Stimulated activated CD4-positive, alpha-beta T cell treated with anti-CD3 and anti-CD28 coated beads, TNF-alpha, amount 100 ng/mL, for 1 hour (primary cell): Measurements from ENCODE around the gene PRR15.

Source experiments
- DNase-seq, 3 donors: peaks; one replicate each; pipeline ENCODE4 v3.0.0-alpha.2; 2020; ENCODE audit warnings: low read depth in 3 of 3, low spot score in 1 of 3

Gene PRR15

DNA sequence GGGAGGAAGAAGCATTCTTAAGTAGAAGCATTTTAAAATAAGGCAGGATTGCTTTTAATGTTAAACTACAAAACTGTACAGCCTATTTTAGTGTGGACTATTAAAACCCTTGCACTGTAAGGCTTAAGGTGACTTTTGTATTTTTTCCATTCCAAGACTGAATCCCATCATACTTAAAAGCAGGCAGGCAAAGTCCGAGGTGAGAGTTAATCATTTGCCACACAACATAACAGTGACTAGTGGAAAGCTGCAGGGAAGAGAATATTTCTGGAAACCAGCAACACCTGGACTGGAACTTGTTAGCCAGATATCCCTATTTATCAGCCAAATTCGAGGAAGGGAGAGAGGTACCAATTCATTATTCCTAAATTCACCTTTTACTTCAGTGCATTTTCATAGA, 3.5 kb downstream of the PRR15 start:
- no peak for DNase-seq

DNA sequence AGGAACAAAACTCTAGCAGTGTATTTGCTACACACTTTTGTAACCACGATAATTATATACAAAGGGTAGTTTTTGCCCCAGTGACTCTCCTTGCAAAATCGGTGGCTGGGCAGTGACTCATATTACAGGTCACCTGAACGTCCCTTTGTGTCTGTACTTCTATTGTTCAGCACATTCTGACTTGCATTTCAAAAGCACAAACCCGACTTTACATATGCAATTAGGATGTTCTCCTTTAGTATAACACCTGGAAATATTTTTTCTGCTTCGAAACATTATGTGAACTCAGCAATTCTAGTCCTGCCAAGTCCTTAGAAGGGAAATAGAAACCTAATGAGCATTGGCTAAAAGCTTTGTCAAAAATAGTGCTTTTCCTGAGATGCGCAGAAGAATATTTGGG, 6.0 kb downstream of the PRR15 start:
- DNase-seq: no peak

DNA sequence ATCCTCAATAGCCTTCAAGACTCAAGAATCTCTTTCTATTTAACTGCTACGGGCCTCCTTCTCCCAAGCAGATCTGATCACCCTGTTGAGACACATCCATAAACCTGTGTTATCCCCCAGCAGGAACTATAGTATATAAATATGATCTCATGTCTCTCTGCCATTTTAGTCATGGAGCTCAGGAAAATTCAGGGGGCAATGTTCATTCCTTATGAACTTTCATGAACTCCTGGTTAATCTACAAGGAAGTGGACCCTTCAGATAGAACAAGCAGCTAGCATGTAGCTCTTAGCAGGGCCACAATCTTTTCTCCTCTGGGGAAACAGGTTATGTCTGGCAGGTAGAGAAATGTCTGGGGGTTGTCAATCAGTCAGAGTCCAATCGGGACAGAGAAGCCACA, 8.9 kb downstream of the PRR15 start:
- no peak for DNase-seq

DNA sequence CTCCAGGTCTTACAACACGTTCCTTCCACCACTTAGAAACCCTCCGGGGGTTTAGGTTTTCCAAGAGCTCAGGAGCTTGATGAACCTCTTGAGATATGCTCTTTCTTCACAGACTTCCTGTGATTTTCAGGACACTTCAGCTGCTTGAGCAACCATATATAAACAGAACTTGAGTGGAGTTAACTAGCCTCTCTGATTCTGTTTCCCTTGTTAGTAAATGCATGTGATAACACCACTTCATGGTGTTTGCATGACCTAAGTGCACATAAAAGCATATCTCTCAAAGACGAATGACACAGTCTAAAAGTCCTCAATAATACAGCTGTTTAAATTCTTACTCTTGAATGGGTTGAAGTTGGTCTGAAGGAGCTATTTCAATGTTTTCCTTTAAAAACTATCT, 9.9 kb downstream of the PRR15 start:
- no peak for DNase-seq

DNA sequence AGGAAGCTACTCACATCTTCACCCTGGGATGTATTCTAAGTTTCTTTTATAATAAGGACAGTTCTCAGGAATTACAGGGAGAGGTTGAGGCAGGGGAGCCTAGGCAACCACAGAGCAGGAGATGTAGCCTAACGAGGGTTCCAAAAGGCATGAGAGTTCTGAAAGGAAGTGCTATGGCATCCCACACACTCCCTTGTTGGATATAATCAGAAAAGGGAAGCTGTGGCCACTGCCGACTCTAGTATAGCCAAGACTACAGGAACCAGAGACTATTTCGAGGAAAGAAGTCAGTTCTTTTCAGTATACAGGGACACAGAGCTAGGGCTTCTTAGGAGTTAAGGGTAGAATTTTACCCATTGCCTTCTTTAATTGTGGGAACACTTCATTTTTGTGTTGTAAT, 11.0 kb downstream of the PRR15 start:
- DNase-seq: no peak

DNA sequence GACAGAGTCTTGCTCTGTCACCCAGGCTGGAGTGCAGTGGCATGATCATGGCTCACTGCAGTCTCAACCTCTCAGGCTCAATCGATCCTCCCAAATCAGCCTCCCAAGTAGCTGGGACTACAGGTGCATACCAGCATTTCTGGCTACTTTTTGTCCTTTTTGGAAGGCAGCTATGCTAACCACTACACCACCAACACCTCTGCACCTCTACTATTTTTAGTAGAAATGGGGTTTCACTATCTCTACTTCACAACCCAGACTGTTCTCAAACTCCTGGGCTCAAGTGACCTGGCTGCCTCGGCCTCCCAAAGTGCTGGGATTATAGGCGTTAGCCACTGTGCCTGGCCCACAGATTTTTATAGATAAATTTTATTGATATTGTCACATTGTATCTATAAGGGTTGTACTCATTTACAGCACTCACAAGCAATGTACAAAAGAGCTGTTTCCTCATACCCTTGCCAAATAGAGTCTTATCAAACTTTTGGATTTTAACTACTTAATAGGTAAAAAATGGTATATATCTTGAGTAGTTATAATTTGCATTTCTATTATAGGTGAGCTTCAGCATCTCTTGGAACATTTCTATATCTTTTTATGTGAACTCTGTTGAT, 23.7 kb downstream of the PRR15 start:
- DNase-seq: no peak

DNA sequence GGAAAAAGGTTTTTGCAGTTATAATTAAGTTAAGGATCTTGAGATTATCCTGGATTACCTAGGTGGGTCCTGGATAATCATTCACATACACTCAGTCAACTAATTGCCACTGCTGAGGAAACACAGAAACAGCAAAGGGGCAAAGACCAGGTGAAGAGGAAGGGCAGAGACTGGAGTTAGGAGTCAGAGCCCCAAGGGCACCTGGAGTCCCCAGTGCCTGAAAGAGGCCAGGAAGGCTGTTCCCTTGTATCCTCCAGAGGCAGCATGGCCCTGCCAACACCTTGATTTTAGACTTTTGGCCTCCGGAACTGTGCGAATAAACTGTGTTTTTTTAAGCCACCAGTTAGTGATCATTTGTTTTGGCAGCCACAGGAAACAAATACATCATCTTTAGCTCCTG, 24.6 kb downstream of the PRR15 start:
- DNase-seq: no peak

DNA sequence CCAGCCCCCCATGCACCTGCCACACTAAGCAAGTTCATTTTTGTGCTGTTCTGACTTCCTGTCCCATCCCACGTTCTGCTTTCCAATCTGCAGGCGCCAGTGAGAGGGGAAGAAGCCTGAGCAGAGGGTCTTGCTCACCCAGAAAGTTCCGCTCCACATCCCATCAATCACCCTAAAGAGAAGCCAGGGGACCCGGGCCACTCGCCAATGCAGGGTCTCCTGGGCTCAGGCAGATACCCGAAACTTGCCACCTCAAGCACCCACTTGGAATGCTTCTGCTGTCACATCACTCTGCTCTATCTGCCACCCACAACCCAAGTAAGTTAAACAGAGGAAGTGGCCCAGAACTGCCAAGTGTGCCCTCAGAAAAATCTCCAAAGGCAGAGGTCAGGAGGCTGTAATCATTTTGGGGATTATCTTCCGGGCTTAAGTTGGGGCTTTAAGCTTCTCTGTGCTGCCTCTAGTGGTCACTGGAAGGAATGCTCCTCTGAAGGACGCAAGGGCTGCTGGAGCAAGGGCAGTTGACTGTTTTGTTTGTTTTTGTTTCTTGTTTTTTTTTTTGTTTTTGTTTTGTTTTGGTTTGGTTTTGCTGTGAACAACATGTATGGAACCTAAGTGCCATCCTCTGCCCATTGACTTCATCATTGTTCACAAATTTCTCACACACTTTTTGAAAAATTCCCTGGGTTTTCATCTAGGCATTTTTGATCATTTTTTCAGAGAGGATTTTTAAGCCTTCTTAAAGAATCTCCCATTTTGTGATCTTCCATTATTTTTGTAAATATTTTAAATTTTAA, 25.5 kb downstream of the PRR15 start:
- DNase-seq: no peak

DNA sequence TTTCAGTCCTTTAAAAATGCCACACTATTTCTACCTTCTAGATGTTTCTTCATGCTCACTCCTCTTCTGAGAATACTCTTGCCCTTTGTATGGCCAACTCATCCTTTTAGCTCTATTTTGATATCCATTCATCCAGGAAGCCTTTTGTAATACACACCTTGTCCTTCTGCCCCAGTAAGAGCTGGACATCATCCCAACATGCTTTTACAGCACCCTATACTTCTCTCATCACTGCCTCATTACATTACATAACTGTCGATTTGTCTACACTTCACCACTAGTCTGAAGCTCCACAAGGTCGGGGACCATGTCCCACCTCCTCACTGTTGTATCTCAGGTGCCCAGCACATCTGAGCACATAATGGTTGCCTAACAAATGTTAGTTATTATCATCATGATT, 29.2 kb downstream of the PRR15 start:
- no peak for DNase-seq

DNA sequence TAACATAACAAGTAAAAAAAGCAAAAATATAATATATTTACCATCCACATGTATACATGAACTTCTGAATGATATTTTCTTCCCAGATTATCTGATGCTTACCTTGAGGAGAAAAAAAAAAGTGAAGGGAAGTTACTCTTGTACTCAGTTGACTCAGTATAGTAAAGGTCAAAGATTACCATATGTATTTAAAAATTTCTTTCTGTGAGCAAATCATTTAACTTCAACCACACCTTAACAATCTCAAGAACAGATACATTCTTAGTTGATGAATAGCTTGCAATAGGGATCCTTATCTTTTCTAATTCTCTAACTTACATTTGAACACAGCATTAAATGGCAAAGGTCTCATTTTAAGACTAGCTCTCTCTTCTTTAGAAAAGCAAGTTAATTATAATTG, 29.8 kb downstream of the PRR15 start:
- no peak for DNase-seq

DNA sequence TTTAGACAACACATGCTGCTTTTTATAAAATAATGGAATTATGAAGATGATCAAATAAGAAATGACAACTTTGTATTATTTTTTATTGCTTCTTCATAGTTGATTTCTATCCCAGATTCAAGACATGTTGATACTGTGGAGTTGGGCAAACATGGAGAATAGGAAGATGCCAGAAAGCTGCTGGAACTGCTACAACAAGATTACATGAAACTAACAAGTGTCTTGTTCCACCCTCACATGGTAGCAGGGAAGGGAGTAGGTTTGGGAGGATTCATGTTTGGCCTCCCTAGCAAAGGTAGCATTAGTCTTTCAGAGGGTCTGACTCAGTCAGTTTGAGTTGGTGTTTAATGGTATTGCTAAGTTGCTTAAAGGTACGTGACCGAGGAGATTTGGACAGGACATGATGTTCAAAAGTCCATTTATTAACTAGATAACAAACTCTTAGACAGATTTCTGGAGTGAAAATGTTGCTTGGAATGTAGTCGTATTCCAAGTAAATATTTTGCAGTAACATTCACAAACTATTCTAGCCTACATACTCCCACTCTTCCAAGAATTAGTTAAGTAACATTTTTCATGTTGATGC, 33.1 kb downstream of the PRR15 start:
- no peak for DNase-seq

DNA sequence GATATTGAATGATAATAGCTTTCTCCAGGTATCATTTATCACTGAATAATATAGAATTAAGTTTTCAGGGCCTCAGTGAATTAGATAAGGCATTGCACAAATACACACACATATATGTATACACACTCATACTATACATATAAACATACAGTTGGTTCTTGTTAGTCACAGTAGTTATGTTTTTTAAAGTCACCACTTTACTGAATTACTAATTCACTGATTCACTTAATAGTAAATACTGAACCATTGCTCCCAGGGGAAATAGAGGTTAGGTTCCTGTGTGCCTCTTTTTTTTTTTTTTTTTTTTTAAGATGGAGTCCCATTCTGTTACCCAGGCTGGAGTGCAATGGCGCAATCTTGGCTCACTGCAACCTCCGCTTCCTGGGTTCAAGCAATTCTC, 33.6 kb downstream of the PRR15 start:
- DNase-seq: no peak

DNA sequence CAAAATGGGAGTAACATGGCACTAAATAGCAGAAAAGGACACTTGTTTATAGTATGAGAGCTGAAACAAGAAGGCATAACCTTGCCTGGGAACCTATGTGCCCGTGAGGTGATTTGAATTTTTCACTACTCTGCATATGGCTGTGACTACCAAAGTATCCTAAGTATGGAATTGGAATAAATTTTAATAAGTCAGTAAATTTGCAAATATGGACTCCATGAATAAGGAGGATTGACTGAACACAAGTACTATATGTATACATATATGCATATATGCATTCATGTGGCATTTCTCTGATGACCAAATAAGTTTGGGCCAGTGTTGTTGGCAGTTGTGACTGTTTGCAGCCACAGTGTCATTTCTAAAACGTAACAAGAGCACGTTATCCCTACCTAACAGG, 34.5 kb downstream of the PRR15 start:
- no peak for DNase-seq

DNA sequence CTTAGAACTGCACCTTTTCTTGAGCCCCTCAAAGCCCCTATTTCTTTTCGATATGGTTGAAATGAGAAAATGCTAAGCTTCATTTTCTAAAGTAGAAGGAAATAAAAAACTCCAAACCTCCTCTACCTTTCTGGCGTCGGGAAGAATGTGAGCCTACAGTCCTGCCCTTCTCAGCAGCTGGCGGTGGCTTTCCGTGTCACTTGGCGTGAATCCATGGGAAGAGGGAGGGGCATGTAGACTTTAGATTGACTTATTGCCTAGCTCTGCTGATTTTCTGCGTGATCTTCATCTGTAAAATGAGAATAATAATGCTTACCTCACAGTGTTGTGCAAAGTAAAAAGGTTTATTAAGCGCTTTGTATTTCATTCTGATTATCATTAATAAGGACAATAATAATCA, 35.0 kb downstream of the PRR15 start:
- DNase-seq: no peak

DNA sequence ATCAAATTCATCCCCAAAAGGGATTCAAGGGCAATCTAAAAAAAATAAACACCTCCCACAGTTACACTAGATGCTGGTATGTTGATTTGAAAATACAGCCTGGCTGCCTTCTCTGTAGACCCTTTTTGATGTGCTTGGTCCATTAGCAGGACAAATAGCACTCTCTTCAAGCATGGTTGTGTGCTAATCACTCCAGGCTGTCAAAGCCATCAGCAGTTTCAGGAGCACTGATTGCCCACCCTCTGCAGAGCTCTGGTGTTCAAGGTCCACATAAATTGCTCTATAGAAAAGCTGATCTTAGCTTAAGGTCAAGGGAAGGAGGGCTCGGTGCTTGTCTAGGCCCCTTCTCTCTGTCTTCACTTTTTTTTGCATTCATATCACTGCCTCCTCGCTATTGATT, 35.4 kb downstream of the PRR15 start:
- no peak for DNase-seq

DNA sequence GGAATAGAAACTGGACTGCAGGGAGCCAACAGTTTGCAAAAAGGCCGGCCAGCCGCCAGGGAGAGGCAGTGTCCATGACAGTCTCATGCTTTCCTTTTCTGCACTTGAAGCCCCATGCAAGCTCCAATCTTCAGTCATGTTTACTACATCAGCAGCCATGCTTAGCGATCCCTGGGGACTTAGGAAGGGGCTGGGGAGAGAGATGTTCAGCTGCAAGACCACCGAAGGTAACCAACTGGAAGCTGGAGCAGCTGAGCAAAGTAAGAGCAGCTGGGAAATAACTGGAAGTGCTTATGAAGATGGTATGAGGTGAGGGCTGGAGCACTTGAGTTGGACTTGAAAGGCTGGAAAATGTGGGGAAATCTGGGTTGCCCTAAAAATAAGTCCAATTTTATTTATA, 37.0 kb downstream of the PRR15 start:
- DNase-seq: no peak

DNA sequence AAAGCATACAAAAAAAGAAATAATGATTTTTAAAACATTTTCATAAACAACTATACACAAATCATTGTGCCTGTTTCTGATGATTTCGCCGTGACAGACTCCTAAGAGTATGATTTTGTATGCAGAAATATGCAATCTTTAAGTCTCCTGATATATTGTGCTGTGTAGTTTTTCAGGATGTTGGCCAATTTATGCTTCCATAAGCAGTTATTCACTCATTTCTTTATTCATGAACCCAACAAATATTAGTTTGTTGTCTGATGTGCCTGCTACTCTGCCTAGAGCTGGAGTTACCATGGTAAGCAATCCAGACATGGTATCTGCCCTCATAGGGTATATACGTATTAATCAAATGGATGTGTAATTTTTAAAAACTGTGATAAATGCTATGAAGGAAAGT, 40.4 kb downstream of the PRR15 start:
- DNase-seq: no peak

DNA sequence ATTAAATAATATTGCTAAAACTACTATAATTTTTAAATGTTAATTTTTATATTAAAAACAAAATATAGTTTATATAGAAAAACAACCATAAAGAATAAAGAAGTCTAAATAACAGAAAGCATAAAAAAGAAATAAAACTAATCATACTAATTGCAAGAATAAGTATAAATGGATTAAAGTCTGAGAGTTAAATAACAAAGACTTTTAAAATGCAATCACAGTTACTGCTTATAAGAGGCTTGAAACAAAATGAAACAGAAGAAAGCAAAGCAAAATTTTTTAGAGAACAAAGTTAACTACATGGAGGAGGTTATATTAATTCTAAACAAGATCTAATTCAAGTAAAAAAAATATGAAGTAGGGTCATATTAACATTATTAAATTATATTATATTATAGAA, 41.1 kb downstream of the PRR15 start:
- no peak for DNase-seq

DNA sequence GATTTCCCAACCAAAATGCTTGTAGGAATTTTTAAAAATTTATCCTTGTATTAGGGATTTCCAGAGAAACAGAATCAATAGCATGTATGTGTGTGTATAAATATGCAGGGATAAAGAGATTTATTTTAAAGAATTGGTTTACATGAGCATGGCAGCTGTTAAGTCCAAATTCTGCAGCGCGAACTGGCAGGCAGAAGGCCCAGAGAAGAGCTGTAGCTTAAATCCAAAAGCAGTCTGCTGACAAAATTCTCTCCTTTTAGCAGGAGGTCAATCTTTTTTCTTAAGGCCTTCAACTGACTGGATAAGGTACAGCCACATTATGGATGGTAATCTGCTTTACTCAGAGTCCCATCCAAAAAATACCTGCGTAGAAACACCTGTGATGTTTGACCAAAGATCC, 42.0 kb downstream of the PRR15 start:
- DNase-seq: no peak

DNA sequence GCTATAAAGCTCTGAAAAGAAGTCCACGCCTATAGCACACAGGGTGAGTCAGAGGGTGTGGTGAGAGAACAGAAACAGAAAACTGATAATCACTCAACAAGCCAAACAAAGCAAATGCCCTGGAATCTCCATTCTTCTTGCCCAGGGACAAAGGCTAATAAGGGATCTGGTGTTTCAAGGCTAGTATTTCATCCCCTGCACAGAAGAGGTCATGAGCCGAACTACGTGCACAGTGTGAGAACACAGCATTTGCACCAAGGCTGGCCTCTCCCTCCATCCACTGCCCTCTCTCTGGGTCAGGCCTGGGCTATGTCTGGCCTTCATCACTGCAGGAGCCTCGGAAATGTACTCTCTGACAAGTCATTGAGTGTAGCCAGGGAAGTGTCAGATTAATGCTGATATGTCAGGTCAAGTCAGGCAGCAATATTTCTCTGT, 42.7 kb downstream of the PRR15 start:
- DNase-seq: no peak

DNA sequence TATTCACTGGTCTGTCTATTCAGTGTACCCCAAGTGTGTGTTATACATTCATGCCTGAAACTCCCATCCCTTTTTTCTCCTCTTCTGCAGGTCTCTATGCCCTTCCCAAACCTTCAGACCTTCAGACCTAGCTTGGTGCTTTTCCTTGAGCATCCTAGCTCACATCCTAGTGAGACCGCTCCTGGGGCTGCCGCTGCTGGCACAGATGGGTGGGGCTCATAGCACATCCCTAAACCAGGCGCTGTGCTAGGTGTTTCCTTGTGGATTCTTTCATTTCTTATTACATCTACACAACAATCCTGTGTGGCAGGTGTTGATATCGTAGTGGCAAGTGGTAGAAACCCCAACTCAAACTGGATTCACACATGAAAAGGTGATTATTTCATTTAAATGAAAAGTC, 43.2 kb downstream of the PRR15 start:
- no peak for DNase-seq

DNA sequence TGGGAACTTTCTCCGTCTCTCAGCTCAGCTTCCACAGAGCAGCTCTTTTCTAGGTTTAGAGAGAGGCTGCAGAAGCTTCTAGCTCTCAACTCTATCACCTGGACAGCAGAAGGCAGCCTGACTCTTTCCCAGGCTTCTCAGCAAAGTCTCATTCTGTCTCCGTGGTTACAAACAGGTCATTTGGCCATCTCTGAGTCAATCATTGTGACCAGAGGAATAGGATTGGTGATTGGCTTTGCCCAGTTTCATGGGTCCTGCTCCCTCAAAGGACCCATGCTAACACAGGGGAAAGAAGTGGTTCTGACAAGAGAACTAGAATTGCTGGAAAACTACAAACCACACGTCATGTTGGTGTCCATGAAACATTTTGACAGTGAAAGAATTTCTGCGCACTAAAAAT, 43.6 kb downstream of the PRR15 start:
- DNase-seq: no peak

DNA sequence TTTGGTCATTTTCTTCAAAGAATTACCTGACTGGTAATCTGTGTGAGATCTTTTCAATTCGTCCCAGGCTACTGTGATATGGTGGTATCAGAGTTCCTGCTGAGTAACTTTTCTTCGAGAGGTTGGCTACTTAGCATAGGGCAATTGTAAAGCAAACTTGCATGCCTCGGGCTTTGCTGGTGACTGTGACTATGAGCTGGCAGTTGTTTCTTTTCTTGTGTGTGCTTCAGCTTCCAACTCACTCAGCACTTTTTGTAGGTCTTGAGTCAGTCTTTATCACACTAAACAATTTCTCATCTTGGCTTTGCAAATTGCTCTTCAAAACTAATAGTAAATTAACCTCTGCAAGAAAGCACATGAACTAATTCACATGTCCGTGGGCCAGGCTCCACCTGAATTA, 44.3 kb downstream of the PRR15 start:
- DNase-seq: no peak
